B cell (primary cell): ENCODE results near the gene SRRM4. TPM values are rescaled to one million over a fixed set of nuclear protein-coding genes. Genes with fewer than 3 reads are reported as not detected.

Source experiments
- ATAC-seq: fragments of 200-7000 bp; cut with Tn5 transposase; one replicate; pipeline ENCODE4 v1.10.0; 2021; ENCODE audit warnings: low read depth, mild to moderate bottlenecking, moderate number of reproducible peaks, moderate library complexity
- CTCF ChIA-PET: fragments of 350-600 bp; sonication (Branson Sonifier 250); formaldehyde crosslinking; loops from one replicate; lab custom pipeline; 2021; ENCODE audit warnings: antibody characterized with exemption, inconsistent platforms; lab: Charles Lee
- POLR2A ChIA-PET: fragments of 350-600 bp; sonication (Branson Sonifier 250); formaldehyde crosslinking; loops from one replicate; lab custom pipeline; 2021; ENCODE audit warnings: antibody characterized with exemption; lab: Charles Lee
- DNase-seq: peaks from one replicate; pipeline ENCODE4 v3.0.0; 2013
- H2AFZ ChIP-seq: 2 replicates; pipeline ENCODE4 v1.6.1; 2012; ENCODE audit warnings: mild to moderate bottlenecking, low read depth, low read length; ENCODE audit not compliant: insufficient read depth, poor library complexity, severe bottlenecking
- H3K27ac ChIP-seq, 2 donors: 1 replicate in 1 of 2; 2 replicates in 1 of 2; pipeline ENCODE4 v1.5.1; 2012 to 2013; ENCODE audit warnings: low read length in 2 of 2, mild to moderate bottlenecking in 2 of 2, moderate library complexity in 1 of 2
- H3K27me3 ChIP-seq, 4 experiments: fragments of 200-600 bp in 1 of 4; sonication (generic) in 1 of 4; replicated peaks in 1 of 4; 1 replicate in 2 of 4; 2 replicates in 2 of 4; pipeline versions ENCODE4 v1.6.1 to v1.7.0; 2013 to 2016; ENCODE audit warnings: low read length in 3 of 4, mild to moderate bottlenecking in 2 of 4, mixed read lengths in 1 of 4, moderate library complexity in 1 of 4; ENCODE audit not compliant: insufficient read depth in 4 of 4, control insufficient read depth in 3 of 4; ENCODE audit errors: control extremely low read depth in 1 of 4
- H3K36me3 ChIP-seq, 2 experiments: replicated peaks in 1 of 2; 1 replicate in 1 of 2; 2 replicates in 1 of 2; pipeline versions ENCODE4 v1.6.1 to v1.7.1; 2013; ENCODE audit warnings: low read length in 1 of 2; ENCODE audit not compliant: insufficient read depth in 2 of 2, control insufficient read depth in 1 of 2; ENCODE audit errors: control extremely low read depth in 1 of 2, extremely low read depth in 1 of 2
- H3K4me1 ChIP-seq, 2 donors: fragments of 200-600 bp in 1 of 2; sonication (generic) in 1 of 2; 1 replicate in 1 of 2; 2 replicates in 1 of 2; pipeline versions ENCODE4 v1.5.1 to v1.6.1; 2013 to 2017; ENCODE audit warnings: low read length in 2 of 2; ENCODE audit not compliant: control insufficient read depth in 2 of 2, insufficient read depth in 2 of 2
- H3K4me2 ChIP-seq: replicated peaks from 2 replicates; pipeline ENCODE3; 2012; ENCODE audit warnings: mild to moderate bottlenecking, low read depth, low read length; ENCODE audit not compliant: poor library complexity, severe bottlenecking
- H3K4me3 ChIP-seq, 5 experiments: fragments of 200-600 bp in 1 of 5; sonication (generic) in 1 of 5; 1 replicate in 3 of 5; 2 replicates in 2 of 5; pipeline versions ENCODE4 v1.5.1 to v1.7.0; 2011 to 2016; ENCODE audit warnings: low read length in 4 of 5, mild to moderate bottlenecking in 4 of 5, low read depth in 2 of 5, control low read depth in 1 of 5, moderate library complexity in 1 of 5; ENCODE audit not compliant: insufficient read depth in 1 of 5; ENCODE audit errors: control extremely low read depth in 1 of 5, extremely low read depth in 1 of 5
- H3K79me2 ChIP-seq: fragments of 200-600 bp; sonication (generic); one replicate; pipeline ENCODE4 v1.6.0; 2016; ENCODE audit warnings: low read length; ENCODE audit not compliant: control insufficient read depth, insufficient read depth
- H3K9ac ChIP-seq: fragments of 200-600 bp; sonication (generic); 2 replicates; pipeline ENCODE4 v1.6.1; 2017; ENCODE audit warnings: mild to moderate bottlenecking, low read length, moderate library complexity
- H3K9me3 ChIP-seq, 3 donors: one replicate each; pipeline versions ENCODE4 v1.6.1 to v1.7.1; 2013; ENCODE audit warnings: low read length in 2 of 3; ENCODE audit not compliant: control insufficient read depth in 2 of 3, insufficient read depth in 1 of 3; ENCODE audit errors: control extremely low read depth in 1 of 3
- H4K20me1 ChIP-seq: 2 replicates; pipeline ENCODE4 v1.6.0; 2012; ENCODE audit warnings: mild to moderate bottlenecking, low read length; ENCODE audit not compliant: insufficient read depth, control insufficient read depth, poor library complexity, severe bottlenecking
- H3K27ac Mint-ChIP-seq: one replicate; pipeline ENCODE4 v1.8.0; 2021; ENCODE audit warnings: mixed read lengths
- H3K27me3 Mint-ChIP-seq: one replicate; pipeline ENCODE4 v1.8.0; 2021; ENCODE audit warnings: mixed read lengths
- H3K4me1 Mint-ChIP-seq: one replicate; pipeline ENCODE4 v1.8.0; 2021; ENCODE audit warnings: mixed read lengths
- H3K4me3 Mint-ChIP-seq: one replicate; pipeline ENCODE4 v1.8.0; 2021; ENCODE audit warnings: mixed read lengths
- H3K9me3 Mint-ChIP-seq: one replicate; pipeline ENCODE4 v1.8.0; 2022; ENCODE audit warnings: mixed read lengths; ENCODE audit not compliant: insufficient read depth
- CTCF ChIP-seq: fragments of 200-600 bp; IDR thresholded peaks from one replicate; pipeline ENCODE4 v1.8.0; 2022; ENCODE audit warnings: antibody characterized with exemption, mild to moderate bottlenecking
- EZH2 ChIP-seq: IDR thresholded peaks from 2 replicates; pipeline ENCODE4 v1.6.1; 2012; ENCODE audit warnings: borderline replicate concordance, low read depth, mild to moderate bottlenecking, moderate library complexity, low read length; ENCODE audit not compliant: insufficient read depth, poor library complexity, severe bottlenecking
- WGBS: methylation state at CpG from one replicate; pipeline ENCODE4 v1.1.5; 2013; ENCODE audit warnings: missing lambda C conversion rate; ENCODE audit not compliant: insufficient coverage; 5-methylcytosine and 5-hydroxymethylcytosine counted together
- intact Hi-C: fragments of 100-400 bp; cut with micrococcal nuclease; formaldehyde crosslinking; loops from one replicate; pipeline ENCODE4 v1.10.0; 2022
- polyA plus RNA-seq: library from polyadenylated mRNA; depleted of rRNA; stranded (reverse); fragments of >200 nt; gene quantifications from 2 replicates; pipeline ENCODE4 v1.2.3, GENCODE V29; 2012
- total RNA-seq, 2 donors: library from RNA; stranded (reverse); fragments of 120-200 nt in 1 of 2; gene quantifications; 1 replicate in 1 of 2; 2 replicates in 1 of 2; pipeline versions ENCODE4 v1.2.3 to v1.2.4, GENCODE V29; 2013 to 2022

SRRM4 gene
- total and polyA plus RNA-seq, 2 donors (not counting 1 experiment from before 2014, with no cell fraction given) = not detected

GRCh38 chr12:119090276-119090675 is 108.9 kb downstream of the SRRM4 start:
- WGBS = 100% methylated on average over 1 of the region's 1 CpG
- H3K27ac Mint-ChIP-seq = no peak overlapping the region

GRCh38 chr12:119090865-119091264 is 109.5 kb downstream of the SRRM4 start:
- H4K20me1 ChIP-seq = no peaks in the 10 kb centered on the region
- Mint-ChIP-seq H3K27ac (no peak overlapping the region), H3K9me3 (no peaks in the 10 kb centered on the region), H3K4me1 (no peaks in the 10 kb centered on the region), H3K27me3 (peaks cover 9% of the 10 kb centered on the region), H3K4me3 (no peak overlapping the region)
- no peak overlapping the region for H3K4me2 ChIP-seq
- TF ChIP-seq CTCF = no peak
- TF ChIP-seq EZH2 = no peak
- ATAC-seq (no peak), DNase-seq (no peak)
- H3K4me1 ChIP-seq = no peaks in the 10 kb centered on the region
- no peaks in the 10 kb centered on the region for H3K9me3 ChIP-seq
- H3K27me3 ChIP-seq = no peaks in the 10 kb centered on the region
- CTCF ChIA-PET = no interaction called here
- intact Hi-C loops = no loop called here
- POLR2A ChIA-PET = no interaction called here
- WGBS = 35% methylated on average over 3 of the region's 3 CpGs
- H3K4me3 ChIP-seq = no peak overlapping the region
- no peak overlapping the region for H2AFZ ChIP-seq
- H3K9ac ChIP-seq = no peak overlapping the region
- H3K79me2 ChIP-seq = no peaks in the 10 kb centered on the region
- H3K36me3 ChIP-seq = no peaks in the 10 kb centered on the region
- no peak overlapping the region for H3K27ac ChIP-seq

More at GRCh38 chr12:119090276-119090675, 108.9 kb downstream of the SRRM4 start:
- no peaks in the 10 kb centered on the region for H3K79me2 ChIP-seq
- no peak overlapping the region for H2AFZ ChIP-seq
- POLR2A ChIA-PET = no interaction called here
- no peak overlapping the region for H3K27ac ChIP-seq
- ATAC-seq (no peak), DNase-seq (no peak)
- Mint-ChIP-seq H3K4me3 (no peak overlapping the region), H3K27me3 (peaks cover 9% of the 10 kb centered on the region), H3K4me1 (no peaks in the 10 kb centered on the region), H3K9me3 (no peaks in the 10 kb centered on the region)
- H3K4me3 ChIP-seq = no peak overlapping the region
- H3K27me3 ChIP-seq = no peaks in the 10 kb centered on the region
- no peaks in the 10 kb centered on the region for H3K9me3 ChIP-seq
- H3K4me2 ChIP-seq = no peak overlapping the region
- H3K9ac ChIP-seq = no peak overlapping the region
- TF ChIP-seq CTCF (no peak), EZH2 (no peak)
- H3K4me1 ChIP-seq = no peaks in the 10 kb centered on the region
- intact Hi-C loops = no loop called here
- CTCF ChIA-PET = no interaction called here
- no peaks in the 10 kb centered on the region for H4K20me1 ChIP-seq
- H3K36me3 ChIP-seq = no peaks in the 10 kb centered on the region
